Subcutaneous adipose tissue (tissue), 4 donors: ENCODE data around the gene SFXN1. TPM values are rescaled to one million over a fixed set of nuclear protein-coding genes. Genes with fewer than 3 reads are reported as not detected.

Experiments used
- total RNA-seq, 4 donors: library from RNA; depleted of rRNA; stranded (reverse); fragments of >200 nt; gene quantifications; one replicate each; pipeline ENCODE4 v1.1.0, GENCODE V29; 2016
- TF ChIP-seq, protein P1 (sequence below): fragments of 450-650 bp; IDR thresholded peaks from one replicate; pipeline ENCODE4 v1.5.1; 2016; ENCODE audit warnings: low read depth, mild to moderate bottlenecking, control low read depth, antibody characterized with exemption, moderate library complexity

The SFXN1 gene
- total RNA-seq, 4 donors from 2014 or later: 8.6 to 22.8 (median 15.0) TPM

DNA sequence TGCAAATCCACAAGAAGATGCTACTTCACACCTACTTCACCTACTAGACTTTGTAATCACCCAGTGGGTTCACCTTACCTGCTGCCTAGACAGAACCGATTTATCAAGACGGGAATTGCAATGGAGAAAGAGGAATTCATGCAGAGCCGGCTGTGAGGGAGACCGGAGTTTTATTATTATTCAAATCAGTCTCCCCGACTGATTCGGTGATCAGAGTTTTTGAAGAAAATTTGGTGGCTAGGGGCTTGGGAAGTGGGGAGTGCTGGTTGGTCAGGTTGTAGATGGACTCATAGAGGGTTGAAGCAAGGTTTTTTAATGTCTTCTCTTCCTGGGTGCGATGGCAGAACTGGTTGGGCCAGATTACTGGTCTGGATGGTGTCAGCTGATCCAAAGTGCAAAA, 23.4 kb downstream of the SFXN1 start:
- TF ChIP-seq, protein P1, sequence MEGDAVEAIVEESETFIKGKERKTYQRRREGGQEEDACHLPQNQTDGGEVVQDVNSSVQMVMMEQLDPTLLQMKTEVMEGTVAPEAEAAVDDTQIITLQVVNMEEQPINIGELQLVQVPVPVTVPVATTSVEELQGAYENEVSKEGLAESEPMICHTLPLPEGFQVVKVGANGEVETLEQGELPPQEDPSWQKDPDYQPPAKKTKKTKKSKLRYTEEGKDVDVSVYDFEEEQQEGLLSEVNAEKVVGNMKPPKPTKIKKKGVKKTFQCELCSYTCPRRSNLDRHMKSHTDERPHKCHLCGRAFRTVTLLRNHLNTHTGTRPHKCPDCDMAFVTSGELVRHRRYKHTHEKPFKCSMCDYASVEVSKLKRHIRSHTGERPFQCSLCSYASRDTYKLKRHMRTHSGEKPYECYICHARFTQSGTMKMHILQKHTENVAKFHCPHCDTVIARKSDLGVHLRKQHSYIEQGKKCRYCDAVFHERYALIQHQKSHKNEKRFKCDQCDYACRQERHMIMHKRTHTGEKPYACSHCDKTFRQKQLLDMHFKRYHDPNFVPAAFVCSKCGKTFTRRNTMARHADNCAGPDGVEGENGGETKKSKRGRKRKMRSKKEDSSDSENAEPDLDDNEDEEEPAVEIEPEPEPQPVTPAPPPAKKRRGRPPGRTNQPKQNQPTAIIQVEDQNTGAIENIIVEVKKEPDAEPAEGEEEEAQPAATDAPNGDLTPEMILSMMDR: no peak

DNA sequence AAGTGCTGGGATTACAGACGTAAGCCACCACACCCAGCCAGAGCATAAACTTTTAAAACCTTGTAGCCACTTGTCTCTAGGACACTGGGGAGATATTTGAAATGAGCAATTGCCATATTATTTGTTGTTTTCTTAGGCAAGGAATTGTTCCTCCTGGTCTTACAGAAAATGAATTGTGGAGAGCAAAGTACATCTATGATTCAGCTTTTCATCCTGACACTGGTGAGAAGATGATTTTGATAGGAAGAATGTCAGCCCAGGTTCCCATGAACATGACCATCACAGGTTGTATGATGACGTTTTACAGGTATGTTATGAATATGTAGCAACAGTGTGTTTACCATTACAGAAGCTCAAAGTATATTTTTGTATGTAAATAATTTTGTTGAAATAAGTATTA, 30.5 kb downstream of the SFXN1 start:
- TF ChIP-seq, protein P1: no peak

DNA sequence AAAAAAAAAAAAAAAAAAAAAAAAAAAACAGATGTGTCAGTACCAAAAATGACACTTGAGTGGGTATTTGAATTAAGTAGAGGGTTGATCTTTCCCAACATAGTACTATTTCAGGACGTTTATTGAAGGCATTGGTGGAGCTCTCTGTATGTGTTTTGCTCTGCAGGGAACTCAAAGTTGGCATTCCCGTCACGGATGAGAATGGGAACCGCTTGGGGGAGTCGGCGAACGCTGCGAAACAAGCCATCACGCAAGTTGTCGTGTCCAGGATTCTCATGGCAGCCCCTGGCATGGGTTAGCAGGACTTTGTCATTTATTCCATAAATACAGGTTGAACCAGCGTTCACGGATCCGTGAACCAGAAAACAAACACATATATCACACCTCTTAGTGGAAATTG, 34.9 kb downstream of the SFXN1 start:
- TF ChIP-seq, protein P1: no peak

DNA sequence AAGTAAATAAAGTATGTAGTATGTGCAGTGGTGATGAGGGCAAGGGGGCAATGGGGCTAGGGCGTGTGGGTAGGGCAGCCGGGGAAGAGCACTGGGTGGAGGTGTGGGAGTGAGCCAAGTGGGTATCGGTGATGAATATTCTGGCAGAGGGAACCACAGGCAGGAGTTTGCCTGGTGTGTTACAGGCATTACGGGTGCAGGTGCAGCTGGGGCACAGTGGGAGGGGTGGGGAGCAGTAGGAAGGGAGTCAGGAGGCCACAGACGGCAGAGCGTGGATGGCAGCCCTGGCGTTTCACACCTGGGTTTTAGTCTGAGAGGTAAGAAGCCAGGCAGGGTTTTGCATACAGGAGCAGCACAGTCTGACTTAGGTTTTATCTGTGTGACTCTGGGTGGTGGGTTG, 35.4 kb downstream of the SFXN1 start:
- TF ChIP-seq, protein P1: no peak

DNA sequence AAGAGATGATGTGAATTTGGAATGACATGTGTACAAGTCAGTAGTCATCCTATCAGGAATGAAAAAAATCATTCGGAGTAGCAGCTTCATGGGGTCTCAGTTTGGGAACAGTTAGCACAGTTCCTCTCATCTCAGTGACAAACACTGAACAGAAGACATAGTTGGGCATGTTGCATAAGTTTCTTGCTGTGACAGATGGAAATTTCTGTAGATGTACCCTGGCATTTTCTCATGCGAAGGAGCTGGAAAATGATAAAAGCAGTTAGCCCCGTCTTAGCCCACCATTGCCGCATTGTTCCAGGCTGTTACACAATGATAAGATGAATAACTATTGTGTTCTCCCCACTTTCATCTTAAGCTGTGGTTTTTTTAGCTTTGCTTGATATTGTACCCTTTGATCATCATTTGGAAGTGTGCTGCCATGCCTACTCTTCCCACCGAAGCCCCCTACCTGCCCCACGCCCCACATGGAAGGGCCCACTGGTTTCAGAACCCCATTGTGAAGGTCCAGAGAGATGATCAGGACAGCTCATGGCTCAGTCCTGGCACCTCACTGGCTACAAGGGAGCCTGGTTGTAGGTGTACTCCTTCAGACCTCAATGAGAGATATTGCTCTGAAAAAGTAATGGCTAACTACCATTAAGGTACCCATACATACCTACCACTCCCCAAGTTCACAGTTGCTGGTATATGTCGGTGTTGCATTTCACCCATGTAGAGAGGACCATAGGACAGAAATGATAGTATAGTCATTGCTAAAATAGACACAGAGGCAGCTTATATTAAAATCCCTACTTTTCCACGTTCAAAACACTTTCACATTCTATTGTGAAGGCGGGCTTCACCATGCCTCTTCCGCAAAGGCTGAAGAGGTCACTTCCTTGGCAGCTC, 38.8 kb downstream of the SFXN1 start:
- TF ChIP-seq, protein P1: no peak

DNA sequence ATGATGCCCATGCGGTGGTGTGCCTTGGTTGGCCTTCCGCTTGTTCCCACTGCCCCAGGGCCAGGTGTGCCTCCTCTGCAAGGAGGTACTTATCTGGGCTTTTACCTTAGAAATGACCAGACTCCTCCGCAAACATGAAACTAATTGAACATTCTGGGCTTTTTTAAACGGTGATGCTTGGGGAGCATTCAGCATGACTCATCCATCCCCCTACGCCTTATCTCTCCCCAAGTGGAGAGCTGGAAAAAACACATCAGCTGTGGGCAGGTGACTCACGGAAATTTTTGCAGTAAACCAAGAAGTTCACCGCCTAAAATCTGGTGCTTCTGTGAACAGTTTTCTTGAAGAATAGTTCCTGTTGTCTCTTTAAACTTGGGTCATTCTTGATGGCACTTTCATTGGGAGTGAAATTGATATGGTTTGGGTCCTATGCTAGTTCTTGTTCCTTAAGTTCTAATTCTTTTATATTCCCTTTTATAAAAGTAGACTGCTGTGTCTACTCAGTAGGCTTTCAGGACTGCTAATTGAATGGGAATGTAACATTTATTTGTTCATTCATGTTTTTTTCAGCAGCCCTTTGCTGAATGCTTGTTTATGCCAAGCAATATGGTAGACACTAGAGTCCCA, 39.6 kb downstream of the SFXN1 start:
- TF ChIP-seq, protein P1: no peak

DNA sequence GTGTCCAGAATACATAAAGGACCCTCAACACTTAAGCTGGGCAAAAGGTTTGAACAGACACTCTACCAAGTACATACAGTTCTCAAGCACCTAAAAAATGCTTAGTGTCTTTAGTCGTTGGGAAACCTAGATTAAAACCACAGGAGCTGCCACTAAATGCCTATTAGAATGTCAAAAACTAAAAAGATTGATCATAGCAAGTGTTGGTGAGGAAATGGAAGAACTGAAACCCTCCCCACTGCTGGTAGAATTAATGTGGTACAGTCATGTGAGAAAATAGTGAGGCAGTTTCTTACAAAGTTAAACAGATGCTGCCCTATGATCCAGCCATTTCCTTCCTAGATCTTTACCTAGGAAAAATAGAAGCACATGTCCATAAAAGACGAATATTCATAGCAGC, 40.6 kb downstream of the SFXN1 start:
- TF ChIP-seq, protein P1: no peak
